Non-pigmented ciliary epithelial cell (primary cell): ENCODE measurements around the gene ATP8B4.
"Not testable (repeated sequence)": the region's sequence is repeated elsewhere in the genome, so short reads cannot be mapped to it uniquely, and the experiment has no call there.

Experiments
- DNase-seq: peaks from one replicate; pipeline ENCODE4 v3.0.0-alpha.2; 2010; ENCODE audit warnings: low read depth

The ATP8B4 gene

GRCh38 chr15:50137893-50138292 lies 18.9 kb upstream of the ATP8B4 start:
- no peak for DNase-seq

DNA sequence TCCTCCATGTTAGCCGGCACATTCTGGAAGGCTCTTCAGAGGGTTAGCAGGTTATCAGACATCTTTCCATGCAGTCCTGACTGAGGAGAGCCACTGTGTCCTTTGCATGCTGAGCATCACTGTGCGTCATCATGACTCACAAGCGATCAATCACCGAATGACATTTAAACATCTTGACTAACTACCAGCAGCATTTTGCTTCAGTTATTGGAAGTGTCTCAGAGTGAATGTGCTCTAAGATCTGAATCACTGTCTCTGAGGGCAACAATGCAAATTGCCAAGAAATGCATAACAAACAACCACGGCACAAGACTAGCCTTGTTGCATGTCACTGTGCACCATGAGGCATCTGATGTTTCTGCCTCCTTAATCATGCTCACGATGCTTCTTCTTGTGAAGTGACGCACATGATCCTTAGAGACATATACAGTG lies 18.3 kb upstream of the ATP8B4 start:
- peak; percentile 26 for DNase-seq

DNA sequence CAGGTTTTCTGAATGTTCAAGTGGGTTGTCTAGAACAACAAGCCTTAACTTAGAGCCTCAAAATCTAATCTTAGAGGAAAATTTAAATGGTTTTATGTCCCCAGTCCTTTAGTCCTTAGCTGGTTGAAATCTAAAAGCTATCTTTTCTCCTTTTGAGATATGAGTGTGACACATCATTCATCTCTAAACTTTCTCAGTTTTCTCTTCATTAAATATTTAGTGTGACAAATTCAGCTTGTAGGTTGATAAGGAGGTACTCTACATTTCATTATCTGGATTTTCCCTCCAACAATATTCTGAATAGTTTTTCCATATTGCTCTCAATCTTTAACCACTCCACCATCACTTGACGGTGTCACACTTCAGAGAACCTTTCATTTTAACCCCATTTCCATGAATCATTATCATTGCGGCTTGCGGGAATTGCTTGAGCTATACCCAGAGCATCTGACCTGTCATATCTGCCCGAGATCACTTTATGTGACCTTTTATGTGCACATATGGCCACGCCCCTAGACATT lies 16.1 kb upstream of the ATP8B4 start:
- no peak for DNase-seq

- peak; percentile 68 for DNase-seq
Measured at GRCh38 chr15:50134524-50135024, 15.5 kb upstream of the ATP8B4 start.

DNA sequence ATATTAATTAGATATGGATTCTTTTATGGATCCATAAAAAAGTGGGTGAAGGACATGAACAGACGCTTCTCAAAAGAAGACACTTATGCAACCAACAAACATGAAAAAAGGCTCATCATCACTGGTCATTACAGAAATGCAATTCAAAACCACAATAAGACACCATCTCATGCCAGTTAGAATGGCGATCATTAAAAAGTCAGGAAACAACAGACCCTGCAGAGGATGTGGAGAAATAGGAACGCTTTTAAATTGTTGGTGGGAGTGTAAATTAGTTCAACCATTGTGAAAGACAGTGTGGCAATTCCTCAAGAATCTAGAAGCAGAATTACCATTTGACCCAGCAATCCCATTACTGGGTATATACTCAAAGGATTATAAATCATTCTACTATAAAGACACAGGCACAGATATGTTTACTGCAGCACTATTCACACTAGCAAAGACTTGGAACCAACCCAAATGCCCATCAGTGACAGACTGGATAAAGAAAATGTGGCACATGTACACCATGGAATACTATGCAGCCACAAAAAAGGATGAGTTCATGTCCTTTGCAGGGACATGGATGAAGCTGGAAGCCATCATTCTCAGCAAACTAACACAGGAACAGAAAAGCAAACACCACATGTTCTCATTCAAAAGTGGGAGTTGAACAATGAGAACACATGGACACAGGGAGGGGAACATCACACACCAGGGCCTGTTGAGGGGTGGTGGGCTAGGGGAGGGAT lies 13.4 kb upstream of the ATP8B4 start:
- DNase-seq: not testable (repeated sequence)

DNA sequence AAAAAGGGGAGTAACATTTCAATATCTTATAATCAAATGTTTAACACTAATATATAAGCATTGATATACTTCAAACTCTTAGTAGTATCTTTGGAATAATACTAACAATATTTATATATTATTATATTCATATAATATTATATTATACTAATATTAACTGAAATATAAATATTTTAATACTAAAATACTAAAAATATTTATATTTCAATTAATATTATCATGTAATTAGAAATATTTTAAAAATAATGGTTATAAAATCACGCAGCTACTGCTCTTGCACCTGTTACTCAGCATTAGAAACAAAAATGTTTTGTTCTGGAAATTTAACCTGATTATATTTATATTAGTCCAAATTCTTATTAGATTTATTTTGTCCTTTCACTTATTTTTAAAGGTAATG lies 12.6 kb upstream of the ATP8B4 start:
- DNase-seq: no peak

- DNase-seq: no peak
Measured at GRCh38 chr15:50128266-50128665, 9.2 kb upstream of the ATP8B4 start.

GRCh38 chr15:50127255-50127777 lies 8.3 kb upstream of the ATP8B4 start:
- DNase-seq: no peak

- DNase-seq: no peak
Measured at GRCh38 chr15:50126072-50126471, 7.0 kb upstream of the ATP8B4 start.

- DNase-seq: no peak
Measured at GRCh38 chr15:50124631-50125030, 5.6 kb upstream of the ATP8B4 start.

DNA sequence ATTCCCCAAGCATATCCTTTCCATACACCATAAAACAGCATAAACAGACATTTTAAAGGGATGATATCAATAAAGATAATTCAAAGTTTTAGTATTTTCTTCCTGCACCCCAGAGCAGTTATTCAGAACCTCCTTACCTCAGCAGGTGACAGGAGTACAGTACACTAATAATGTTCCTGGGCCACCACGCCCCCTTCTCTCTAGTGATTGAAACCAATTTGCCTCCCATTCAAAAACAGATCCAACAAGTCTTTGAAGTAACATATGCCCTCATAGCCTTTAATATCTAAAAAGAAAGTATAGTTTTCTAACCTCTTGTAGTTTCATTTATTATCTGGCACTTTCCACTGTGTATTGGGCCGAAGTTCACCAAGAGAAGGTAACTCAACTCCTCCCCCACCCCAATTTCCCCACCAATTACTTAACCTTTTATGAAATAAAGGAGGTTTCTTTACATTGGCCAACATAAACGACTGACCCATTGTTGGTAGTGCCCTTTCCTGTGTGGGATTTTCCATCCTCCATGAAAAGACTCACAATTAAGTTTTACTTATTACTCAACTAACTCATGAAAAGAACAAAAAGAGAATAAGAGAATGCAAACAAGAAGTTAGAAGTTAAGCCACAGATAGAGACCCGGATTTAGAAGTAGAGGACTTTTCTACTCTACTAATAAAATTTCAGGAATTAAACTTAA lies 5.0 kb upstream of the ATP8B4 start:
- DNase-seq: no peak

- no peak for DNase-seq
Measured at GRCh38 chr15:50120729-50121128, 1.7 kb upstream of the ATP8B4 start.

GRCh38 chr15:50117431-50118027 lies 1.5 kb downstream of the ATP8B4 start:
- no peak for DNase-seq

- DNase-seq: no peak
Measured at GRCh38 chr15:50116477-50116876, 2.6 kb downstream of the ATP8B4 start.

DNA sequence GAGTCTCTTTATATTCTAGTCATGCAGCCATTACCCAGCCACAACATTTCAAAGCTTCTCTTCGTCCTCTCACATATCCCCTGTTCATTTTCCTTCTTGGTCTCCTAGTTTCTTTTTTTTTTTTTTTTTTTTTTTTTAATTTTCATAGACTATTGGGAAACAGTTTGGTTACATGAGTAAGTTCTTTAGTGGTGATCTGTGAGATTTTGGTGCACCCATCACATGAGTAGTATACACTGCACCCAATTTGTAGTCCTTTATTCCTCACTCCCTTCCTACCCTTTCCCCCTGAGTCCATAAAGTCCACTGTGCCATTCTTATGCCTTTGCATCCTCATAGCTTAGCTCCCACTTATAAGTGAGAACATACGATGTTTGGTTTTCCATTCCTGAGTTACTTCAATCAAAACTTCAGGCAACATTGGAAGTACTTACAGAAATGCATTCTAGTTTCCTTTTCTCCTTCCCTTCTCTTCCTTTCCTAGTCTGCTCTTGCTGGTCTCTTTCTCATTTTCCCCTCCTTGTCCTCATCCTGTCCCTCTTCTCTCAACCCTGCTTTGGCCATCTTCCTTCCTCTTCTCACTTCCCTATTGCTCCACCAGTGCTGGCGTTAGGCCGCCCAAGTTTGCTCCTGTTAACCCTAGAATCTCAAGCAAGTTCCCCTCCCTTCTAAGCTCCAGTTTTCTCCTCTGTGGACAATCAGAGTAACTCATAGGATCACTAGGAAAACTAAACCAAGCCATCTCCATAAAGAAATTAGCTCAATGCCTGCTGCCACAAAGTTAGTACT lies 4.8 kb downstream of the ATP8B4 start:
- DNase-seq: no peak

DNA sequence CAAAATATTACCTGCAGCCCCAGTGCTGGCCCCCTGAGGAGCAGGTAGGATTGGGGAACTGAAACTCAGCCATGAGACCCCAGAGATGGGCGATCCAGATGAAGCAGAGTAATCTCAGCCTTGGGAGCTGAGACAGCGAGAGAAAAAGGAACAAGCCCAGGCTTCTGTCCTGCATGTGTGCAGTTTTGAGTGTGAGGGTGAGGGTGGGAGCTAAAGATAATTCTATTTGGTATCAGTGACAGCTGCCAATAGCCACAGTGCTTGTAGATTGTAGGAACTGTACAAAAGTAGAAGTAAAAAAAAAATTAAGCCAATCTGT lies 5.9 kb downstream of the ATP8B4 start:
- DNase-seq: no peak

- DNase-seq: no peak
Measured at GRCh38 chr15:50112488-50113186, 6.4 kb downstream of the ATP8B4 start.

DNA sequence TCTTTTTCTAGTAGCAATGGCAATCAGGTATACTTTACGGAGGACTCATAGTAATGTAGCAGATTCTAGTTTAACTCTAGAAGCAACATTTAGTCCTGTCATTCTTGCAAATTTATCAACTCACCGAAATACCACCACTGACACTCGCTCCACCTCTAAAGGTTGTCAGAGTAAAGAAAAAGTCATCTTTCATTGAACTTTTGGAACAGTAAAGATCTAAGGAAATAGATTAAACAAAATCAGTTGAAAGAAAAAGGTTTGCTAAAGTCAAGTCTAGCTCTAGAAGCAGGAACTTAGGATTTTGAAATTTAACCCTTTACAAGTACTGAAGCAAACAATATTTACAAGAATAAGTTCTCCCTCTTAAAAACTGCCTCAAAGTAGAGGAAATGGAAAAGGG lies 8.7 kb downstream of the ATP8B4 start:
- DNase-seq: no peak

DNA sequence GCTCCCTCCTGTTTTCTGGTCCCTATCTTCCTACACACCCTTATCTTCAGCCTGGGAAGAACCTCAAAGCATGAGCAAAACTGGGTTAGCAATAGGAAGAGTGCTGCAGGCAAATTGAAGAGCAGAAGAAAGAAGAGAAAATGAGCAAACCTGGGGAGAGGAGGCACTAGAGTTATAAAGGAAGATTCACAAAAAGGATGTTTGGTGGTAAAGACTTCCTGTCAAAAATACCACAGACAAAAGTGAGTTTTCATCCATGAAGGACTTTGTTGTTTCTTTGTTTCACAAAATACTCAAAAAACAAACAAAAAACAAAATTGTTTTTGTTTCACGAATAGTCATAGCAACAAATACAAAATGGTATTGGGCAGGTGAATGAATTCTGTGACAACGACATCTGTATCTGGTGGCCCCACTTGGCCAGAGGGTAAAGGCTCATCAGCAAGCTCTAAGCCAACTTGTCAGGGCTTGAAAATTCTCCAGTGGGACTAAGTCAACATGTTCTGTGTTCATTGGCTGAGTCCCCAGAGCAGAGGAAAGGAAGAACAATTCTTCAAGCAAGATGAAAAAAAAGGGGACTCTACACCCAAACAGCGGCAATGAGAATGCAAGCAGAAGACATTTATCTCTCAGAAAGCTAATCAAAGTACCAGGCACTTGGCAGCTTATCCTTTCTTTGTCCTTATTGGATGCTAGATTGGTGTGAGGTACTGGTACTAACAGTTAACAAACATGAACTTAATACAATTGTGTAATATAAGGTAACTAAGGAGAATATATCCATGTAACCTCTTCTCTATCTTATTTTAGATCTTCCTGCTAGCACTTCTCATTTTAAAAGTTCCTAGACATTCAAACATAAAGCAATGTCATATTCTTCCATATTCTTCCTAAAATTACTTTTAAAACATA lies 9.7 kb downstream of the ATP8B4 start:
- no peak for DNase-seq

DNA sequence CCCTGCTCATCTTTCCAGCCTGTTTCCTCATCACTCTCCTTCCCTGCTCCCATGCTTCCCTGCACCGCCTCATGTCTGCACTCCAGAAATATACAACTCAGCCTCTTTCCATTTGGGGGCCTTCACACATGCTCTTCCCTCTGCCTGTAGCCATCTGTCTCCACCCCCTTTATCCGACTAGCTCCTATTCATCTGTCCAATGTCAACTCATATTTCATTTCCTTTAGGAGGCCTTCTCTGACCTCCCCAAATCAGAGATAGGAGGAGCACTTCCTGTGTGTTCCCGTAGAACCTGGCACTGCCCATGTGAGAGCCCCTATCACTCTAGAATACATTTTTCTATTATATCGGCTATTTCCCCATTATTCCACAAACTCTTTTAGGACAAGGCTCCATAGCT lies 10.6 kb downstream of the ATP8B4 start:
- DNase-seq: no peak
